PFSK-1 (cell line): Measurements from ENCODE around the gene ANOS1.

Experiments
- FOXP2 ChIP-seq: optimal IDR thresholded peaks from 2 replicates; pipeline ENCODE3; 2011; ENCODE audit warnings: borderline replicate concordance, control low read depth, inconsistent platforms; ENCODE audit not compliant: insufficient read depth; ENCODE audit errors: extremely low read length, extremely low read depth
- POLR2AphosphoS5 ChIP-seq: IDR thresholded peaks from 2 replicates; pipeline ENCODE4 v1.6.1; 2012; ENCODE audit warnings: low read depth, mild to moderate bottlenecking, control low read depth, low read length, moderate library complexity
- REST ChIP-seq, 2 experiments: IDR thresholded peaks; 2 replicates each; pipeline versions ENCODE4 v1.6.1 to v1.8.0; 2011 to 2012; ENCODE audit warnings: low read depth in 2 of 2, low read length in 2 of 2, control low read depth in 1 of 2, inconsistent platforms in 1 of 2, mild to moderate bottlenecking in 1 of 2, moderate library complexity in 1 of 2; ENCODE audit not compliant: insufficient read depth in 1 of 2
- SIN3A ChIP-seq: IDR thresholded peaks from 2 replicates; pipeline ENCODE4 v1.6.1; 2012; ENCODE audit warnings: mild to moderate bottlenecking, low read length, moderate library complexity, borderline replicate concordance; ENCODE audit not compliant: insufficient read depth
- TAF1 ChIP-seq: IDR thresholded peaks from 2 replicates; pipeline ENCODE4 v1.6.1; 2012; ENCODE audit warnings: low read length, control low read depth, borderline replicate concordance; ENCODE audit not compliant: insufficient read depth

The ANOS1 gene

GRCh38 chrX:8717354-8717753 is 14.6 kb downstream of the ANOS1 start:
- TF ChIP-seq POLR2AphosphoS5 (no peak), TAF1 (no peak), SIN3A (no peak), REST (IDR thresholded peaks at IDR 0.05; ENCODE audit: insufficient read depth in 1 of 2, low read depth in 2 of 2, low read length in 2 of 2) (no peak), FOXP2 (no peak)

GRCh38 chrX:8714164-8714563 is 17.8 kb downstream of the ANOS1 start:
- no peak for TF ChIP-seq REST (IDR thresholded peaks at IDR 0.05; ENCODE audit: insufficient read depth in 1 of 2, low read depth in 2 of 2, low read length in 2 of 2)
- no peak for TF ChIP-seq SIN3A
- no peak for TF ChIP-seq TAF1
- no peak for TF ChIP-seq FOXP2
- TF ChIP-seq POLR2AphosphoS5: no peak

GRCh38 chrX:8711401-8711800 is 20.5 kb downstream of the ANOS1 start:
- TF ChIP-seq FOXP2 (no peak), REST (IDR thresholded peaks at IDR 0.05; ENCODE audit: insufficient read depth in 1 of 2, low read depth in 2 of 2, low read length in 2 of 2) (no peak), TAF1 (no peak), POLR2AphosphoS5 (no peak), SIN3A (no peak)

- TF ChIP-seq POLR2AphosphoS5: no peak
- TF ChIP-seq SIN3A: no peak
- TF ChIP-seq FOXP2: no peak
Observed at GRCh38 chrX:8704184-8704583, 27.8 kb downstream of the ANOS1 start.

- TF ChIP-seq POLR2AphosphoS5: no peak
- no peak for TF ChIP-seq REST (IDR thresholded peaks at IDR 0.05; ENCODE audit: insufficient read depth in 1 of 2, low read depth in 2 of 2, low read length in 2 of 2)
- TF ChIP-seq FOXP2: no peak
- no peak for TF ChIP-seq SIN3A
- no peak for TF ChIP-seq TAF1
Observed at GRCh38 chrX:8692871-8693270, 39.1 kb downstream of the ANOS1 start.
